Caco-2 (cell line): ENCODE data around the gene AUTS2. TPM values are rescaled to one million over a fixed set of nuclear protein-coding genes. Genes with fewer than 3 reads are reported as not detected.

Experiments
- BruUV-seq: library from RNA; stranded (reverse); fragments of 400-500 nt; replicated peaks from 2 replicates; lab custom pipeline; 2021; lab: Mats Ljungman, UMichigan
- CTCF ChIA-PET: fragments of 300-600 bp; sonication (Branson Sonifier 250); formaldehyde crosslinking; loops from one replicate; lab custom pipeline; 2022; ENCODE audit warnings: antibody characterized with exemption; lab: Charles Lee
- POLR2A ChIA-PET: fragments of 300-600 bp; sonication (Branson Sonifier 250); formaldehyde crosslinking; loops from one replicate; lab custom pipeline; 2022; ENCODE audit warnings: antibody characterized with exemption; lab: Charles Lee
- DNase-seq, 2 experiments: peaks; one replicate each; pipeline versions ENCODE4 v3.0.0 to v3.0.0-alpha.2; 2020 to 2022
- H3K27me3 ChIP-seq: replicated peaks from 2 replicates; pipeline ENCODE4 v1.6.0; 2011; ENCODE audit warnings: low read length; ENCODE audit not compliant: control insufficient read depth, insufficient read depth
- H3K36me3 ChIP-seq: 2 replicates; pipeline ENCODE4 v1.5.1; 2011; ENCODE audit warnings: low read length; ENCODE audit not compliant: control insufficient read depth, insufficient read depth
- H3K4me1 ChIP-seq: fragments of 250-450 bp; sonication (Bioruptor Pico); 2 replicates; pipeline ENCODE4 v1.5.1; 2020; ENCODE audit warnings: mild to moderate bottlenecking
- H3K4me3 ChIP-seq: 2 replicates; pipeline ENCODE4 v1.5.1; 2011; ENCODE audit warnings: low read depth, mild to moderate bottlenecking, control low read depth, low read length
- H3K9me3 ChIP-seq: fragments of 250-450 bp; sonication (Bioruptor Pico); 2 replicates; pipeline ENCODE4 v1.5.1; 2020; ENCODE audit warnings: mild to moderate bottlenecking, moderate library complexity
- H3K27ac Mint-ChIP-seq: one replicate; pipeline ENCODE4 v1.8.0; 2022; ENCODE audit warnings: mixed read lengths; ENCODE audit not compliant: unreplicated experiment
- H3K27me3 Mint-ChIP-seq: one replicate; pipeline ENCODE4 v1.8.0; 2022; ENCODE audit warnings: mixed read lengths; ENCODE audit not compliant: insufficient read depth, unreplicated experiment
- H3K36me3 Mint-ChIP-seq: one replicate; pipeline ENCODE4 v1.8.0; 2022; ENCODE audit warnings: mild to moderate bottlenecking, mixed read lengths; ENCODE audit not compliant: insufficient read depth, unreplicated experiment
- H3K4me1 Mint-ChIP-seq: one replicate; pipeline ENCODE4 v1.8.0; 2022; ENCODE audit warnings: low read depth, mixed read lengths; ENCODE audit not compliant: unreplicated experiment
- H3K4me3 Mint-ChIP-seq: one replicate; pipeline ENCODE4 v1.8.0; 2022; ENCODE audit warnings: mild to moderate bottlenecking, moderate library complexity, mixed read lengths; ENCODE audit not compliant: unreplicated experiment
- H3K9me3 Mint-ChIP-seq: one replicate; pipeline ENCODE4 v1.8.0; 2022; ENCODE audit warnings: mixed read lengths; ENCODE audit not compliant: unreplicated experiment
- CTCF ChIP-seq, 2 experiments: fragments of 200-600 bp in 1 of 2; IDR thresholded peaks; 1 replicate in 1 of 2; 2 replicates in 1 of 2; pipeline versions ENCODE4 v1.5.1 to v1.8.0; 2011 to 2022; ENCODE audit warnings: antibody characterized with exemption in 1 of 2, control low read depth in 1 of 2, inconsistent platforms in 1 of 2, low read depth in 1 of 2, low read length in 1 of 2, mild to moderate bottlenecking in 1 of 2, moderate library complexity in 1 of 2; ENCODE audit not compliant: insufficient read depth in 1 of 2, severe bottlenecking in 1 of 2, unreplicated experiment in 1 of 2
- intact Hi-C: fragments of 100-400 bp; cut with micrococcal nuclease; formaldehyde crosslinking; loops from one replicate; pipeline ENCODE4 v1.10.0; 2022; ENCODE audit not compliant: unreplicated experiment
- total RNA-seq: library from RNA; stranded (reverse); gene quantifications from 2 replicates; pipeline ENCODE4 v1.2.3, GENCODE V29; 2022

Gene AUTS2
- total RNA-seq, 1 experiment from 2014 or later = 37.1 TPM

- Mint-ChIP-seq H3K36me3 (no peaks in the 10 kb centered on the region), H3K27me3 (peaks cover 3% of the 10 kb centered on the region), H3K4me1 (no peaks in the 10 kb centered on the region), H3K4me3 (no peak overlapping the region), H3K9me3 (no peaks in the 10 kb centered on the region), H3K27ac (no peak overlapping the region)
- ChIA-PET POLR2A (no interaction called here), CTCF (no interaction called here)
- intact Hi-C loops = loop anchor here (1.0 kb wide), 1 partner anchor 9 kb away; no protein-coding TSS in a partner anchor
- no peaks in the 10 kb centered on the region for H3K4me1 ChIP-seq
- no peak overlapping the region for H3K4me3 ChIP-seq
- no peaks in the 10 kb centered on the region for H3K36me3 ChIP-seq
- BruUV-seq = no TSS peak
- H3K9me3 ChIP-seq = no peaks in the 10 kb centered on the region
- no peak for DNase-seq
- no peaks in the 10 kb centered on the region; the same call in 1 of the 2 replicates for H3K27me3 ChIP-seq
- TF ChIP-seq CTCF (IDR thresholded peaks at IDR 0.05; ENCODE audit: insufficient read depth in 1 of 2, low read depth in 1 of 2, low read length in 1 of 2, severe bottlenecking in 1 of 2, unreplicated experiment in 1 of 2) = no peak
Measured at GRCh38 chr7:69956541-69956940, 358.3 kb downstream of the AUTS2 start.

GRCh38 chr7:69957661-69958060 lies 359.4 kb downstream of the AUTS2 start:
- Mint-ChIP-seq H3K36me3 (no peaks in the 10 kb centered on the region), H3K9me3 (no peaks in the 10 kb centered on the region), H3K27ac (no peak overlapping the region), H3K27me3 (peaks cover 5% of the 10 kb centered on the region), H3K4me3 (no peak overlapping the region), H3K4me1 (no peaks in the 10 kb centered on the region)
- ChIA-PET CTCF (no interaction called here), POLR2A (no interaction called here)
- H3K4me3 ChIP-seq = no peak overlapping the region
- H3K4me1 ChIP-seq = no peaks in the 10 kb centered on the region
- no peaks in the 10 kb centered on the region for H3K9me3 ChIP-seq
- no peak for TF ChIP-seq CTCF (IDR thresholded peaks at IDR 0.05; ENCODE audit: insufficient read depth in 1 of 2, low read depth in 1 of 2, low read length in 1 of 2, severe bottlenecking in 1 of 2, unreplicated experiment in 1 of 2)
- H3K27me3 ChIP-seq = no peaks in the 10 kb centered on the region; the same call in 1 of the 2 replicates
- H3K36me3 ChIP-seq = no peaks in the 10 kb centered on the region
- BruUV-seq = no TSS peak
- no peak for DNase-seq
- intact Hi-C loops = no loop called here

- no peak overlapping the region for H3K4me3 ChIP-seq
- TF ChIP-seq CTCF (IDR thresholded peaks at IDR 0.05; ENCODE audit: insufficient read depth in 1 of 2, low read depth in 1 of 2, low read length in 1 of 2, severe bottlenecking in 1 of 2, unreplicated experiment in 1 of 2) = no peak
- ChIA-PET CTCF (no interaction called here), POLR2A (no interaction called here)
- Mint-ChIP-seq H3K4me1 (no peaks in the 10 kb centered on the region), H3K36me3 (no peaks in the 10 kb centered on the region), H3K27me3 (peaks cover 11% of the 10 kb centered on the region), H3K9me3 (no peaks in the 10 kb centered on the region), H3K4me3 (no peak overlapping the region), H3K27ac (no peak overlapping the region)
- intact Hi-C loops = no loop called here
- H3K9me3 ChIP-seq = no peaks in the 10 kb centered on the region
- H3K27me3 ChIP-seq = no peaks in the 10 kb centered on the region; the same call in 1 of the 2 replicates
- BruUV-seq = no TSS peak
- H3K36me3 ChIP-seq = no peaks in the 10 kb centered on the region
- no peaks in the 10 kb centered on the region for H3K4me1 ChIP-seq
- DNase-seq = no peak
Measured at GRCh38 chr7:69959789-69960499, 361.7 kb downstream of the AUTS2 start.
